ENCODE data around the gene SLC39A11.

SLC39A11 gene

GRCh38 chr17:72717276-72717675, 375.2 kb downstream of the SLC39A11 start:
- Histone ChIP-seq H3K27ac (replicated peaks) (no peak overlapping the region), H3K27me3 (ENCODE audit: insufficient read depth, poor library complexity, severe bottlenecking) (no peaks in the 10 kb centered on the region), H3K4me3 (replicated peaks; ENCODE audit: insufficient read depth, low read length) (no peak overlapping the region)
- TF ChIP-seq SPI1 (IDR thresholded peaks at IDR 0.05; ENCODE audit: borderline replicate concordance, low read depth) (no peak), REST (IDR thresholded peaks at IDR 0.05; ENCODE audit: insufficient replicate concordance, low read depth) (no peak), POLR2AphosphoS5 (IDR thresholded peaks at IDR 0.05; ENCODE audit: low read depth) (no peak), GABPA (IDR thresholded peaks at IDR 0.05; ENCODE audit: low read depth) (no peak)
- TF ChIP-seq, protein P1, sequence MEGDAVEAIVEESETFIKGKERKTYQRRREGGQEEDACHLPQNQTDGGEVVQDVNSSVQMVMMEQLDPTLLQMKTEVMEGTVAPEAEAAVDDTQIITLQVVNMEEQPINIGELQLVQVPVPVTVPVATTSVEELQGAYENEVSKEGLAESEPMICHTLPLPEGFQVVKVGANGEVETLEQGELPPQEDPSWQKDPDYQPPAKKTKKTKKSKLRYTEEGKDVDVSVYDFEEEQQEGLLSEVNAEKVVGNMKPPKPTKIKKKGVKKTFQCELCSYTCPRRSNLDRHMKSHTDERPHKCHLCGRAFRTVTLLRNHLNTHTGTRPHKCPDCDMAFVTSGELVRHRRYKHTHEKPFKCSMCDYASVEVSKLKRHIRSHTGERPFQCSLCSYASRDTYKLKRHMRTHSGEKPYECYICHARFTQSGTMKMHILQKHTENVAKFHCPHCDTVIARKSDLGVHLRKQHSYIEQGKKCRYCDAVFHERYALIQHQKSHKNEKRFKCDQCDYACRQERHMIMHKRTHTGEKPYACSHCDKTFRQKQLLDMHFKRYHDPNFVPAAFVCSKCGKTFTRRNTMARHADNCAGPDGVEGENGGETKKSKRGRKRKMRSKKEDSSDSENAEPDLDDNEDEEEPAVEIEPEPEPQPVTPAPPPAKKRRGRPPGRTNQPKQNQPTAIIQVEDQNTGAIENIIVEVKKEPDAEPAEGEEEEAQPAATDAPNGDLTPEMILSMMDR (IDR thresholded peaks at IDR 0.05; ENCODE audit: insufficient read depth, low read length): no peak
- DNase-seq (ENCODE audit: low read depth in 1 of 2, low spot score in 1 of 2): no peak

DNA sequence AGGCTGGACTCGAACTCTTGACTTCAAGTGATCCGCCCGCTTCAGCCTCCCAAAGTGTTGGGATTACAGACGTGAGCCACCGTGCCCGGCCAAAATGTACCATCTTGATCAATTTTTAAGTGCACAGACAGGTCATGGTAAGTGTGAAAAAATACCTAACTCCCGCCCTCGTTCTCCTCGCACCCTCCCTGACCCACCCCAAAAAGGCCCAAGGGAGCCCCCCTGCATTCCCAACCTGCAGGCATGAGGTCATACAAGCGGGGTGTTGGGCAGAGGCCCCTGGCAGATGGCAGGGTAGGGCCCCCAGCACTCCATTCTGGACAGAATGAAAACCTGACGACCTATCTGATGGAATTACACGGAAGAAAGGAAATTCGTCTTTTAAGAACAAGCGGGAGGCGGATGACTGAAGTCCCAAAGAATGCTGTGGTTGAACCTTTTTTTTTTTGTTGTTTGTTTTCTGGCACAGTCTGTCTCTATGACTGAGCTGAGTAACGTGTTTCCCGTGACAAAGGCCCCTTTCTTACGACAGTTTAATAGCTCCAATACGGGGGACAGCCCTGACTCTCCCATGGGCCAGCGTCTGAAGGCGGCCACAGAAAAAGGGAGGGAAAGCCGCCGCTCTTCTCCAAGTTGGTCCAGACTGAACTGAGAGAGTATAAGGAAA, 376.4 kb downstream of the SLC39A11 start:
- TF ChIP-seq, protein P1 (IDR thresholded peaks at IDR 0.05; ENCODE audit: insufficient read depth, low read length): no peak
- TF ChIP-seq REST (IDR thresholded peaks at IDR 0.05; ENCODE audit: insufficient replicate concordance, low read depth) (no peak), POLR2AphosphoS5 (IDR thresholded peaks at IDR 0.05; ENCODE audit: low read depth) (no peak), GABPA (IDR thresholded peaks at IDR 0.05; ENCODE audit: low read depth) (no peak)
- H3K27ac ChIP-seq (replicated peaks): no peak overlapping the region
- H3K4me3 ChIP-seq (replicated peaks; ENCODE audit: insufficient read depth, low read length): no peak overlapping the region
- H3K27me3 ChIP-seq (ENCODE audit: insufficient read depth, poor library complexity, severe bottlenecking): no peaks in the 10 kb centered on the region
- DNase-seq (ENCODE audit: low read depth in 1 of 2, low spot score in 1 of 2): no peak

DNA sequence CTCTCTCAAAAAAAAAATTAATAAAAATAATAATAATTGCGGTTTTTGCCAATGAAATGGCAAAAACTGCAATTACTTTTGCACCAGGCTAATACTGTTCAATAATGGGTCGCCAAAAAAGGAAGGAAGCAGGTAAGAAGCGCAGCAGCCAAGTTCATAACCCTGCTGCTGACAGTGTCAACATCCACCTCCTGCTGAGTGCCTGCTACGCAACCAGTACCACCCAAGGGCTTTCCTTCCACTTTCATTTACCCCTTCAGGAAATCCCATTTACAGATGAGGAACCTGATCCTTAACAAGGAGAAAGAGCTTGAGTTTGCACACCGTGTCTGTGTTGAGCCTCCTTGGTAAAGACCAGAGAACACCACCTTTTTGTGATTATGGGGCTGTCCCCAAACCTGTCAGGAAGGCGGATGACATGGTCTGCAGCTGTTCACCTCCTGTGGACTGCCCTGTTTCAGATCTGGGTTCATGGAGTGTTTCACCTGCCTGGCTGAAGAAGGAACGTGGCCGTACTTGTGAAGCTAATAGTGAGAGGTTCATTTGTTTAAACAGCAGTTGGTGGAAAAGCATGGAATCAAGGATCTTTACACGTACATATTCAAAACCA, 378.0 kb downstream of the SLC39A11 start:
- H3K27ac ChIP-seq (replicated peaks): no peak overlapping the region
- peak in 1 of 2 experiments; percentile 59 for DNase-seq (ENCODE audit: low read depth in 1 of 2, low spot score in 1 of 2)
- H3K4me3 ChIP-seq (replicated peaks; ENCODE audit: insufficient read depth, low read length): no peak overlapping the region
- H3K27me3 ChIP-seq (ENCODE audit: insufficient read depth, poor library complexity, severe bottlenecking): no peaks in the 10 kb centered on the region
- TF ChIP-seq POLR2AphosphoS5 (IDR thresholded peaks at IDR 0.05; ENCODE audit: low read depth) (no peak), REST (IDR thresholded peaks at IDR 0.05; ENCODE audit: insufficient replicate concordance, low read depth) (no peak), GABPA (IDR thresholded peaks at IDR 0.05; ENCODE audit: low read depth) (no peak), SPI1 (IDR thresholded peaks at IDR 0.05; ENCODE audit: borderline replicate concordance, low read depth) (no peak)
- TF ChIP-seq, protein P1 (IDR thresholded peaks at IDR 0.05; ENCODE audit: insufficient read depth, low read length): no peak

Data from HL-60 (cell line).